Measurements from ENCODE around the gene CREG2.

CREG2 gene

DNA sequence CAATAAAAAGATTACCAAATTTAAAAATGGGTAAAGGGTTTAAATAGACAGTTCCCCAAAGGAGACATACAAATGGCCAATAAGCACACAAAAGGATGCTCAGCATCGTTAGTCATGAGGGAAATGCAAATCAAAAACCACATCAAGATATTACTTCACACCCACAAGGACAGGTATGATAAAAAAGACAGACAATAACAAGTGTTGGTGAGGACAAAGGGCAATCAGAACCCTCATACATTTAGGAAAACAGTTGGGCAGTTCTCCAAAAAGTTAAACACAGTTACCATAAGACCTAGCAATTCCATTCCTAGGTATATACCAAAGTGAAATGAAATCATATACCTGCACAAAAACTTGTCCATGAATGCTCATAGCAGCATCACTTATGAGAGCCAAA, 14.5 kb downstream of the CREG2 start:
- Histone ChIP-seq H3K4me3 (ENCODE audit: extremely low read depth, insufficient read depth, low read length, poor library complexity, severe bottlenecking) (no peak overlapping the region), H3K4me1 (ENCODE audit: control insufficient read depth, insufficient read depth, low read length, poor library complexity, severe bottlenecking) (no peaks in the 10 kb centered on the region), H3K27ac (ENCODE audit: low read depth, low read length, severe bottlenecking) (no peak overlapping the region), H3K9me3 (ENCODE audit: control insufficient read depth, low read length) (no peaks in the 10 kb centered on the region), H3K36me3 (ENCODE audit: control insufficient read depth, insufficient read depth, low read length) (no peaks in the 10 kb centered on the region)
- no CpG with 5 or more reads among the region's 1 CpG for WGBS, 2 experiments (ENCODE audit: insufficient coverage in 2 of 2)

DNA sequence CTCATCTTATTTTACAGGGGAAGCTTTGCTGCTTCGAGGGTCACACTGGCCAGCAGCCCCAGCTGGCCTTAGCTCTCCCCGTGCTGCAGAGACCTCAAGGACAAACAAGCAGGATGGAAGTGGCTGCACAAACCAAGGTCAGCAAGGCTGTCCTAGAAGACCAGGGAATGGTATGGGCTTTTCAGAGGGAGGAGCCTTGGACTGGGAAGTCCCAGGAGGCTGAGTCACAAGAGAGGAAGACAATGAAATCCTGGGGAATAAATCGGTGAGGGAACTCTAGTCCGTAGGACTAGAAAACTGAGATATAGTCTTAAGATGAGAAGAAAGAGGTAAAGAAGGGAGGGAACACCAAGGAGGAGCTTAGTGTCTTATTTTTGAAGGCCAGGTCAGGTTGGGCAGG, 15.7 kb downstream of the CREG2 start:
- Histone ChIP-seq H3K4me1 (ENCODE audit: control insufficient read depth, insufficient read depth, low read length, poor library complexity, severe bottlenecking) (no peaks in the 10 kb centered on the region), H3K9me3 (ENCODE audit: control insufficient read depth, low read length) (no peaks in the 10 kb centered on the region), H3K4me3 (ENCODE audit: extremely low read depth, insufficient read depth, low read length, poor library complexity, severe bottlenecking) (no peak overlapping the region), H3K36me3 (ENCODE audit: control insufficient read depth, insufficient read depth, low read length) (no peaks in the 10 kb centered on the region), H3K27ac (ENCODE audit: low read depth, low read length, severe bottlenecking) (no peak overlapping the region)
- 91 to 100% methylated on average over 2 to 4 of the region's 4 CpGs for WGBS, 2 experiments (ENCODE audit: insufficient coverage in 2 of 2)

DNA sequence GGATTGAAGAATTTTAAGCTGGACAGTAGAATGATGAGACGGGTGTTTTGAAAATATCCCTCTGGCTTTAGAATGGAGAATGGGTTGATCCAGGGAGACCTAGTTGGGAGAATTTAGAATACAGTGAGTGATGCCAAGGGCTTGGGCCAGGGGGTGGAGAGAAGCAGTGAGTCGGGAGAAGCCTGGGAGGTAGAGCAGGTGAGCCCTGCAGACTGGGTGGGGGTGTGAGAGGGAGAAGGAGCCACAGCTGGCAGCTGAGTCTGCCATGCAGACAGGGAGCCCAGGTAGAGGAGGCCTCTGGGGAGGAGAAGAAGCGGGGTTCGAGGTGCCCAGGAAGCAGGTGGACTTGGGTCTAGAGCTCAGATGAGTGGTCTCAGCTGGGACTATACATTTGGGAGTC, 18.2 kb downstream of the CREG2 start:
- no peaks in the 10 kb centered on the region for H3K4me1 ChIP-seq (ENCODE audit: control insufficient read depth, insufficient read depth, low read length, poor library complexity, severe bottlenecking)
- H3K9me3 ChIP-seq (ENCODE audit: control insufficient read depth, low read length) = no peaks in the 10 kb centered on the region
- H3K36me3 ChIP-seq (ENCODE audit: control insufficient read depth, insufficient read depth, low read length) = no peaks in the 10 kb centered on the region
- 85 to 91% methylated on average over 4 of the region's 4 CpGs for WGBS, 2 experiments (ENCODE audit: insufficient coverage in 2 of 2)
- no peak overlapping the region for H3K4me3 ChIP-seq (ENCODE audit: extremely low read depth, insufficient read depth, low read length, poor library complexity, severe bottlenecking)
- H3K27ac ChIP-seq (ENCODE audit: low read depth, low read length, severe bottlenecking) = no peak overlapping the region

DNA sequence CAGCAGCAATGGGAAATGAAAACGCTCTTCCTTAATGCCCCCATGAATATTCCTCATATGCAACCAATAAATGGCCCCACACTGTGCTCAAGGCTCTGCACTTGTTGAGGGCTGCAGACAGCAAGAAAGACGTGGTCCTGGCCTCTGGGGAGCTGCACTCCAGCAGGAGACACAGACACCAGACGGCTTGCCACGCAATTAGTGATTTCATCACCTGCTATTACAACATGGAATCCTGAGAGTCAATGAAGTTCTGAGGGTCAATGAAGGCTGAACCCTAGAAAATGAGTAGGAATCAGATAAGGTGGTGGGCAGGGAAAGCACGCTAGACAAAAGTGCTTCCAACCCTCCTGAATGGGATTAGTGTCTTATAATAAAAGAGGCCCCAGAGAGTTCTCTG, 18.9 kb downstream of the CREG2 start:
- H3K4me1 ChIP-seq (ENCODE audit: control insufficient read depth, insufficient read depth, low read length, poor library complexity, severe bottlenecking) = no peaks in the 10 kb centered on the region
- WGBS, 2 experiments (ENCODE audit: insufficient coverage in 2 of 2) = 88 to 94% methylated on average over 5 of the region's 5 CpGs

GRCh38 chr2:101367508-101367907, 19.8 kb downstream of the CREG2 start:
- Histone ChIP-seq H3K36me3 (ENCODE audit: control insufficient read depth, insufficient read depth, low read length) (no peaks in the 10 kb centered on the region), H3K9me3 (ENCODE audit: control insufficient read depth, low read length) (no peaks in the 10 kb centered on the region), H3K4me1 (ENCODE audit: control insufficient read depth, insufficient read depth, low read length, poor library complexity, severe bottlenecking) (no peaks in the 10 kb centered on the region), H3K4me3 (ENCODE audit: extremely low read depth, insufficient read depth, low read length, poor library complexity, severe bottlenecking) (no peak overlapping the region), H3K27ac (ENCODE audit: low read depth, low read length, severe bottlenecking) (no peak overlapping the region)
- WGBS, 2 experiments (ENCODE audit: insufficient coverage in 2 of 2) = 93 to 100% methylated on average over 5 of the region's 5 CpGs

More for the DNA sequence above, 18.9 kb downstream of the CREG2 start:
- Histone ChIP-seq H3K4me3 (ENCODE audit: extremely low read depth, insufficient read depth, low read length, poor library complexity, severe bottlenecking) (no peak overlapping the region), H3K27ac (ENCODE audit: low read depth, low read length, severe bottlenecking) (no peak overlapping the region), H3K9me3 (ENCODE audit: control insufficient read depth, low read length) (no peaks in the 10 kb centered on the region), H3K36me3 (ENCODE audit: control insufficient read depth, insufficient read depth, low read length) (no peaks in the 10 kb centered on the region)

- WGBS, 2 experiments (ENCODE audit: insufficient coverage in 2 of 2) = 85 to 90% methylated on average over 7 of the region's 7 CpGs
- no peak overlapping the region for H3K27ac ChIP-seq (ENCODE audit: low read depth, low read length, severe bottlenecking)
- H3K4me3 ChIP-seq (ENCODE audit: extremely low read depth, insufficient read depth, low read length, poor library complexity, severe bottlenecking) = no peak overlapping the region
- H3K4me1 ChIP-seq (ENCODE audit: control insufficient read depth, insufficient read depth, low read length, poor library complexity, severe bottlenecking) = no peaks in the 10 kb centered on the region
- H3K36me3 ChIP-seq (ENCODE audit: control insufficient read depth, insufficient read depth, low read length) = no peaks in the 10 kb centered on the region
- H3K9me3 ChIP-seq (ENCODE audit: control insufficient read depth, low read length) = no peaks in the 10 kb centered on the region
Observed at GRCh38 chr2:101364878-101365277, 22.4 kb downstream of the CREG2 start.

- Histone ChIP-seq H3K9me3 (ENCODE audit: control insufficient read depth, low read length) (no peaks in the 10 kb centered on the region), H3K36me3 (ENCODE audit: control insufficient read depth, insufficient read depth, low read length) (no peaks in the 10 kb centered on the region), H3K4me3 (ENCODE audit: extremely low read depth, insufficient read depth, low read length, poor library complexity, severe bottlenecking) (no peak overlapping the region), H3K27ac (ENCODE audit: low read depth, low read length, severe bottlenecking) (no peak overlapping the region), H3K4me1 (ENCODE audit: control insufficient read depth, insufficient read depth, low read length, poor library complexity, severe bottlenecking) (no peaks in the 10 kb centered on the region)
- 83 to 100% methylated on average over 1 to 4 of the region's 4 CpGs for WGBS, 2 experiments (ENCODE audit: insufficient coverage in 2 of 2)
Observed at GRCh38 chr2:101362777-101363176, 24.5 kb downstream of the CREG2 start.

- Histone ChIP-seq H3K4me3 (ENCODE audit: extremely low read depth, insufficient read depth, low read length, poor library complexity, severe bottlenecking) (no peak overlapping the region), H3K36me3 (ENCODE audit: control insufficient read depth, insufficient read depth, low read length) (no peaks in the 10 kb centered on the region), H3K9me3 (ENCODE audit: control insufficient read depth, low read length) (no peaks in the 10 kb centered on the region), H3K27ac (ENCODE audit: low read depth, low read length, severe bottlenecking) (no peak overlapping the region), H3K4me1 (ENCODE audit: control insufficient read depth, insufficient read depth, low read length, poor library complexity, severe bottlenecking) (no peaks in the 10 kb centered on the region)
- 80 to 88% methylated on average over 1 to 2 of the region's 3 CpGs for WGBS, 2 experiments (ENCODE audit: insufficient coverage in 2 of 2)
Observed at GRCh38 chr2:101362316-101362715, 25.0 kb downstream of the CREG2 start.

- H3K27ac ChIP-seq (ENCODE audit: low read depth, low read length, severe bottlenecking) = no peak overlapping the region
- 78 to 83% methylated on average over 1 of the region's 2 CpGs for WGBS, 2 experiments (ENCODE audit: insufficient coverage in 2 of 2)
- no peaks in the 10 kb centered on the region for H3K4me1 ChIP-seq (ENCODE audit: control insufficient read depth, insufficient read depth, low read length, poor library complexity, severe bottlenecking)
- H3K36me3 ChIP-seq (ENCODE audit: control insufficient read depth, insufficient read depth, low read length) = no peaks in the 10 kb centered on the region
- no peak overlapping the region for H3K4me3 ChIP-seq (ENCODE audit: extremely low read depth, insufficient read depth, low read length, poor library complexity, severe bottlenecking)
- H3K9me3 ChIP-seq (ENCODE audit: control insufficient read depth, low read length) = no peaks in the 10 kb centered on the region
Observed at GRCh38 chr2:101361522-101361921, 25.8 kb downstream of the CREG2 start.

DNA sequence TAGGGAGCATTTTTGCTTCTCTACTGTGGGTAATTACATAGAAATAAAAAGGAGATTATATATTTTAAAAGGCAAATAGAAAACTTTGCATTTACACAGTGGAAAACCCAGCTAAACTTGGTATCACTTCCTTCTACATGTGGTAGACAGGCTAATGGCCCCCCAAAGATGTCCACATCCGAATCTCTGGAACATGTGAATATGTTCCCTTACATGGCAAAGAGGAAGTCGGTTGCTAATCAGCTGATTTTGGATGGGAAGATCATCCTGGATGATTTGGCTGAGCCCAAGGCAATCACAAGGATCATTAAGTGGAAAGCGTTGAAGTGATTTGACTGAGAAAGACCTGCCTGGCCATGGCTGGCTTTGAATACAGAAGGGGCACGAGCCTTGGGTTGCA, 26.2 kb downstream of the CREG2 start:
- 73 to 91% methylated on average over 4 of the region's 4 CpGs for WGBS, 2 experiments (ENCODE audit: insufficient coverage in 2 of 2)
- H3K27ac ChIP-seq (ENCODE audit: low read depth, low read length, severe bottlenecking) = no peak overlapping the region
- no peaks in the 10 kb centered on the region for H3K36me3 ChIP-seq (ENCODE audit: control insufficient read depth, insufficient read depth, low read length)
- no peak overlapping the region for H3K4me3 ChIP-seq (ENCODE audit: extremely low read depth, insufficient read depth, low read length, poor library complexity, severe bottlenecking)
- no peaks in the 10 kb centered on the region for H3K4me1 ChIP-seq (ENCODE audit: control insufficient read depth, insufficient read depth, low read length, poor library complexity, severe bottlenecking)
- no peaks in the 10 kb centered on the region for H3K9me3 ChIP-seq (ENCODE audit: control insufficient read depth, low read length)

GRCh38 chr2:101360232-101360631, 27.1 kb downstream of the CREG2 start:
- no peak overlapping the region for H3K4me3 ChIP-seq (ENCODE audit: extremely low read depth, insufficient read depth, low read length, poor library complexity, severe bottlenecking)
- no peaks in the 10 kb centered on the region for H3K36me3 ChIP-seq (ENCODE audit: control insufficient read depth, insufficient read depth, low read length)
- WGBS, 2 experiments (ENCODE audit: insufficient coverage in 2 of 2) = 80% methylated on average over 1 of the region's 4 CpGs
- H3K4me1 ChIP-seq (ENCODE audit: control insufficient read depth, insufficient read depth, low read length, poor library complexity, severe bottlenecking) = no peaks in the 10 kb centered on the region
- H3K27ac ChIP-seq (ENCODE audit: low read depth, low read length, severe bottlenecking) = no peak overlapping the region
- no peaks in the 10 kb centered on the region for H3K9me3 ChIP-seq (ENCODE audit: control insufficient read depth, low read length)
